K562 (cell line): ENCODE measurements around the gene GARNL3. TPM values are rescaled to one million over a fixed set of nuclear protein-coding genes. Genes with fewer than 3 reads are reported as not detected.

ENCODE experiments used
- ATAC-seq: fragments of 200-7000 bp; cut with Tn5 transposase; 3 replicates; pipeline ENCODE4 v1.9.1; 2020; ENCODE audit warnings: moderate library complexity
- BruUV-seq: library from RNA; stranded (reverse); fragments of 400-500 nt; replicated peaks from 2 replicates; lab custom pipeline; 2021; lab: Mats Ljungman, UMichigan
- CTCF ChIA-PET: fragments of 300-600 bp; formaldehyde crosslinking; extraction: SDS; loops from one replicate; lab custom pipeline; 2021; ENCODE audit warnings: low intra/inter-chr PET ratio; lab: Yijun Ruan, JAX
- POLR2A ChIA-PET: fragments of 300-600, 350-650 bp; sonication (Branson Sonifier 250); formaldehyde crosslinking; extraction: SDS; loops from one replicate; lab custom pipeline; 2021; ENCODE audit warnings: antibody characterized with exemption, inconsistent platforms; lab: Yijun Ruan, JAX
- DNase-seq, 4 experiments: peaks; one replicate each; pipeline versions ENCODE4 v3.0.0 to v3.0.0-alpha.2; 2011 to 2018; ENCODE audit warnings: low spot score in 3 of 4, mixed read lengths in 3 of 4; ENCODE audit errors: extremely low read depth in 1 of 4
- FAIRE-seq: peaks from 2 replicates; lab custom pipeline; 2011; peaks lifted over from hg19 to GRCh38; lab: Jason Lieb, UNC
- H2AFZ ChIP-seq: 2 replicates; pipeline ENCODE4 v1.6.0; 2011; ENCODE audit warnings: low read depth, low read length, control low read depth, inconsistent platforms
- H3K27ac ChIP-seq: fragments of 200-600 bp; 3 replicates; pipeline ENCODE4 v1.8.0; 2011; ENCODE audit warnings: low read depth, mild to moderate bottlenecking, control low read depth, inconsistent platforms, low read length, moderate library complexity, mixed read lengths; ENCODE audit errors: extremely low read depth
- H3K27me3 ChIP-seq, 2 experiments: fragments of 300-600 bp in 1 of 2; 2 replicates in 1 of 2; 3 replicates in 1 of 2; pipeline versions ENCODE4 v1.6.0 to v1.8.0; 2011; ENCODE audit warnings: inconsistent platforms in 2 of 2, low read length in 2 of 2, mild to moderate bottlenecking in 1 of 2, mixed read lengths in 1 of 2, moderate library complexity in 1 of 2; ENCODE audit not compliant: control insufficient read depth in 2 of 2, insufficient read depth in 2 of 2
- H3K36me3 ChIP-seq: fragments of 300-600 bp; 3 replicates; pipeline ENCODE4 v1.8.0; 2011; ENCODE audit warnings: mild to moderate bottlenecking, low read length, inconsistent platforms; ENCODE audit not compliant: control insufficient read depth, insufficient read depth
- H3K4me1 ChIP-seq, 2 experiments: fragments of 200-600 bp in 1 of 2; replicated peaks in 1 of 2; 2 replicates in 1 of 2; 3 replicates in 1 of 2; pipeline versions ENCODE4 v1.5.1 to v1.8.0; 2011; ENCODE audit warnings: inconsistent platforms in 2 of 2, low read length in 2 of 2, mild to moderate bottlenecking in 1 of 2, mixed read lengths in 1 of 2, moderate library complexity in 1 of 2; ENCODE audit not compliant: control insufficient read depth in 2 of 2, insufficient read depth in 2 of 2
- H3K4me2 ChIP-seq: 2 replicates; pipeline ENCODE4 v1.6.1; 2011; ENCODE audit warnings: low read length, control low read depth, inconsistent platforms, mixed read lengths; ENCODE audit not compliant: insufficient read depth
- H3K4me3 ChIP-seq: fragments of 200-600 bp; sonication (generic), shearing (Covaris generic); 2 replicates; pipeline ENCODE4 v1.5.1; 2016; ENCODE audit warnings: control low read depth, inconsistent platforms
- H3K79me2 ChIP-seq: fragments of 200-600 bp; 3 replicates; pipeline ENCODE4 v1.8.0; 2011; ENCODE audit warnings: low read length, inconsistent platforms; ENCODE audit not compliant: control insufficient read depth, insufficient read depth
- H3K9ac ChIP-seq, 2 experiments: 2 replicates each; pipeline versions ENCODE4 v1.6.0 to v1.6.1; 2011; ENCODE audit warnings: low read depth in 2 of 2, low read length in 2 of 2, control low read depth in 1 of 2, inconsistent platforms in 1 of 2, mild to moderate bottlenecking in 1 of 2, mixed read lengths in 1 of 2; ENCODE audit not compliant: insufficient read depth in 1 of 2
- H3K9me1 ChIP-seq: one replicate; pipeline ENCODE4 v1.6.0; 2011; ENCODE audit warnings: inconsistent platforms, mild to moderate bottlenecking, low read length, moderate library complexity; ENCODE audit not compliant: control insufficient read depth, insufficient read depth
- H3K9me3 ChIP-seq: replicated peaks from 2 replicates; pipeline ENCODE4 v1.5.1; 2011; ENCODE audit warnings: low read depth, low read length, inconsistent platforms; ENCODE audit not compliant: control insufficient read depth, insufficient read depth
- H4K20me1 ChIP-seq: replicated peaks from 2 replicates; pipeline ENCODE4 v1.6.1; 2011; ENCODE audit warnings: low read length, inconsistent platforms, mixed read lengths; ENCODE audit not compliant: control insufficient read depth, insufficient read depth
- BDP1 ChIP-seq: IDR thresholded peaks from 3 replicates; pipeline ENCODE4 v1.6.1; 2011; ENCODE audit not compliant: insufficient read length, insufficient read depth
- CHD1 ChIP-seq: fragments of 200-600 bp; sonication (generic); IDR thresholded peaks from one replicate; pipeline ENCODE4 v1.6.1; 2012; ENCODE audit warnings: mild to moderate bottlenecking, moderate library complexity, low read length, inconsistent platforms
- CSDE1 ChIP-seq, 2 experiments: fragments of 450-650 bp; IDR thresholded peaks; 2 replicates each; pipeline ENCODE4 v1.6.1; 2016; ENCODE audit warnings: mild to moderate bottlenecking in 1 of 2
- FOS ChIP-seq: IDR thresholded peaks from 3 replicates; pipeline ENCODE4 v1.6.1; 2011; ENCODE audit not compliant: insufficient read length; ENCODE audit errors: extremely low read depth
- NCOA4 ChIP-seq: fragments of 450-650 bp; IDR thresholded peaks from 2 replicates; pipeline ENCODE4 v1.6.1; 2018; ENCODE audit warnings: mild to moderate bottlenecking; ENCODE audit not compliant: partially characterized antibody
- PBX2 ChIP-seq, 2 experiments: IDR thresholded peaks in 1 of 2; conservative IDR thresholded peaks in 1 of 2; 2 replicates each; pipeline ENCODE4 v1.6.1; 2016; ENCODE audit warnings: low read depth in 2 of 2, mild to moderate bottlenecking in 1 of 2, missing compliant biosample characterization in 1 of 2, missing genetic modification characterization in 1 of 2, moderate library complexity in 1 of 2
- RAD21 ChIP-seq, 2 experiments: fragments of 250-450 bp in 1 of 2; fragments of 450-650 bp in 1 of 2; sonication (Bioruptor Pico) in 1 of 2; formaldehyde crosslinking in 1 of 2; IDR thresholded peaks in 1 of 2; conservative IDR thresholded peaks in 1 of 2; 2 replicates each; pipeline versions ENCODE4 v1.4.0 to v1.8.0; 2020 to 2022; ENCODE audit warnings: mild to moderate bottlenecking in 2 of 2, moderate library complexity in 1 of 2
- RBM17 ChIP-seq: fragments of 200-400 bp; formaldehyde crosslinking; IDR thresholded peaks from 2 replicates; pipeline ENCODE4 v1.6.1; 2017; ENCODE audit warnings: low read depth, mild to moderate bottlenecking, low read length, borderline replicate concordance
- YBX1 ChIP-seq: fragments of 450-650 bp; IDR thresholded peaks from 2 replicates; pipeline ENCODE4 v1.7.1; 2016; ENCODE audit warnings: mild to moderate bottlenecking
- ZBTB8A ChIP-seq: fragments of 450-650 bp; IDR thresholded peaks from 2 replicates; pipeline ENCODE4 v1.6.1; 2018; ENCODE audit warnings: mild to moderate bottlenecking, moderate library complexity; ENCODE audit not compliant: partially characterized antibody
- ZNF121 ChIP-seq: sonication (generic); formaldehyde crosslinking; conservative IDR thresholded peaks from 2 replicates; pipeline ENCODE4 v1.8.0; 2022; ENCODE audit warnings: missing genetic modification reagents
- ZNF408 ChIP-seq: fragments of 250-450 bp; sonication (Bioruptor Pico); IDR thresholded peaks from 2 replicates; pipeline ENCODE4 v1.4.0; 2020; ENCODE audit warnings: low read depth, mild to moderate bottlenecking, moderate library complexity
- ZNF431 ChIP-seq: sonication (generic); formaldehyde crosslinking; IDR thresholded peaks from 2 replicates; pipeline ENCODE4 v1.8.0; 2022; ENCODE audit warnings: mild to moderate bottlenecking, missing genetic modification reagents
- ZNF551 ChIP-seq: fragments of 250-450 bp; sonication (Bioruptor Pico); IDR thresholded peaks from 2 replicates; pipeline ENCODE4 v1.5.0; 2021; ENCODE audit warnings: mild to moderate bottlenecking, moderate library complexity
- WGBS: fragments of 100-300 bp; shearing (Covaris generic); methylation state at CpG from one replicate; pipeline ENCODE4 v1.1.6; 2016; ENCODE audit warnings: low coverage, mixed read lengths; ENCODE audit not compliant: insufficient coverage; ENCODE audit errors: missing lambda C conversion rate; 5-methylcytosine and 5-hydroxymethylcytosine counted together
- in situ Hi-C: fragments of 300-500 bp; cut with MboI; formaldehyde crosslinking; loops from 4 replicates; pipeline ENCODE4 v1.15.0; 2018; ENCODE audit warnings: inconsistent platforms, mixed read lengths
- intact Hi-C: fragments of 100-400 bp; cut with micrococcal nuclease; formaldehyde crosslinking; loops from 2 replicates; pipeline ENCODE4 v1.14.2; 2022
- polyA plus RNA-seq, 8 experiments: library from polyadenylated mRNA; depleted of rRNA in 4 of 8; stranded (reverse) in 5 of 8; unstranded in 3 of 8; fragments of >200 nt; fragmentation: Nextera tagmentation in 2 of 8; fragmentation: Illumina TruSeq in 1 of 8; extraction: Ambion mirVana in 2 of 8; extraction: Trizol in 1 of 8; gene quantifications; 2 replicates each; pipeline versions ENCODE4 v1.2.1 to v1.2.3, GENCODE V29; 2011 to 2014; ENCODE audit warnings: inconsistent platforms in 1 of 8, missing spikeins in 1 of 8
- total RNA-seq, 7 experiments: library from RNA; depleted of rRNA in 6 of 7; stranded (reverse); fragments of >200 nt in 6 of 7; fragmentation: Illumina TruSeq in 2 of 7; extraction: Trizol in 2 of 7; gene quantifications; 2 replicates each; pipeline versions ENCODE4 v1.2.1 to v1.2.3, GENCODE V29; 2011 to 2021; ENCODE audit warnings: low replicate concordance in 1 of 7

The GARNL3 gene
- total and polyA plus RNA-seq, 9 of the 15 experiments (the other 6 are each of a cell fraction or from before 2014, with no cell fraction given): 0.35 to 2.7 (median 1.6) TPM

GRCh38 chr9:127365461-127365860, 100.9 kb downstream of the GARNL3 start:
- no peak overlapping the region for H2AFZ ChIP-seq

GRCh38 chr9:127366594-127366993, 102.0 kb downstream of the GARNL3 start:
- Histone ChIP-seq H3K4me2 (no peak overlapping the region), H3K9me3 (no peaks in the 10 kb centered on the region), H3K9ac (no peak overlapping the region), H3K27ac (no peak overlapping the region), H3K27me3 (peaks cover 21 to 35% of the 10 kb centered on the region in 2 experiments; a peak in 4 of 5 replicates), H3K9me1 (no peaks in the 10 kb centered on the region), H3K79me2 (no peaks in the 10 kb centered on the region), H3K4me3 (no peak overlapping the region), H3K36me3 (no peaks in the 10 kb centered on the region), H4K20me1 (peaks cover 6% of the 10 kb centered on the region), H2AFZ (no peak overlapping the region), H3K4me1 (peaks cover 2 to 6% of the 10 kb centered on the region in 2 experiments; a peak in 3 of 5 replicates)
- POLR2A ChIA-PET: interaction anchor here (0.6 kb wide), 1 partner anchor 84 kb away, joined by 3 read pairs; the partner anchor contains the start of gene RPL12
- ATAC-seq: no peak
- 24% methylated on average over 6 of the region's 7 CpGs for WGBS
- FAIRE-seq: no peak
- CTCF ChIA-PET: no interaction called here
- no peak for DNase-seq
- BruUV-seq: no TSS peak
- in situ Hi-C loops: no loop called here
- intact Hi-C loops: no loop called here
- TF ChIP-seq CSDE1 (IDR thresholded peaks at IDR 0.05): no peak
- TF ChIP-seq RBM17: no peak
- TF ChIP-seq RAD21 (CRISPR knock-in tag; conservative IDR thresholded peaks at IDR 0.05 in 1 of 2, IDR thresholded peaks at IDR 0.05 in 1 of 2): no peak
- no peak for TF ChIP-seq BDP1
- TF ChIP-seq FOS: no peak
- TF ChIP-seq ZNF551 (CRISPR knock-in tag): no peak
- TF ChIP-seq ZNF121: no peak
- TF ChIP-seq PBX2 (CRISPR knock-in tag; IDR thresholded peaks at IDR 0.05; ENCODE audit: low read depth): no peak
- no peak for TF ChIP-seq PBX2 (tag; conservative IDR thresholded peaks at IDR 0.05; ENCODE audit: low read depth)
- TF ChIP-seq YBX1: no peak
- TF ChIP-seq NCOA4: no peak
- TF ChIP-seq ZBTB8A: no peak

More at GRCh38 chr9:127365461-127365860, 100.9 kb downstream of the GARNL3 start:
- Histone ChIP-seq H3K9me1 (no peaks in the 10 kb centered on the region), H3K4me1 (peaks cover 7 to 9% of the 10 kb centered on the region in 2 experiments; a peak in 3 of 5 replicates), H3K9me3 (no peaks in the 10 kb centered on the region), H3K27ac (no peak overlapping the region), H3K79me2 (no peaks in the 10 kb centered on the region), H3K4me3 (no peak overlapping the region), H3K27me3 (peaks cover 13 to 26% of the 10 kb centered on the region in 2 experiments; a peak in 4 of 5 replicates), H3K9ac (no peak overlapping the region), H4K20me1 (peaks cover 3% of the 10 kb centered on the region), H3K4me2 (no peak overlapping the region), H3K36me3 (no peaks in the 10 kb centered on the region)
- no peak for ATAC-seq
- intact Hi-C loops (no loop called here), in situ Hi-C loops (no loop called here)
- WGBS: 41% methylated on average over 10 of the region's 10 CpGs
- no peak for DNase-seq
- no peak for FAIRE-seq
- ChIA-PET CTCF (no interaction called here), POLR2A (no interaction called here)
- TF ChIP-seq ZNF431 (CRISPR knock-in tag) (no peak), CHD1 (no peak), ZNF408 (CRISPR knock-in tag) (no peak)
- BruUV-seq: no TSS peak
